Heart right ventricle (tissue), 16 donors: Measurements from ENCODE around the gene CCDC200. TPM values are rescaled to one million over a fixed set of nuclear protein-coding genes. Genes with fewer than 3 reads are reported as not detected.
A peak's percentile ranks its signal among the peaks of the same experiment; 100 is the strongest.
"Not testable (repeated sequence)": the region's sequence is repeated elsewhere in the genome, so short reads cannot be mapped to it uniquely, and the experiment has no call there.

Source experiments
- ATAC-seq, 8 donors: fragments of 200-7000 bp; cut with Tn5 transposase; one replicate each; pipeline ENCODE4 v1.9.1; 2020; ENCODE audit warnings: mild to moderate bottlenecking in 8 of 8, moderate library complexity in 8 of 8, moderate number of reproducible peaks in 1 of 8
- DNase-seq, 2 donors: peaks; one replicate each; pipeline ENCODE4 v3.0.0-alpha.2; 2020
- H3K27ac ChIP-seq, 10 donors: fragments of 200-600 bp; sonication (generic) in 2 of 10; one replicate each; pipeline versions ENCODE4 v1.5.0 to v1.8.0; 2020 to 2022; ENCODE audit warnings: mild to moderate bottlenecking in 3 of 10
- H3K27me3 ChIP-seq, 7 donors: fragments of 200-600 bp; one replicate each; pipeline ENCODE4 v1.8.0; 2021 to 2022; ENCODE audit warnings: mild to moderate bottlenecking in 2 of 7
- H3K36me3 ChIP-seq, 9 donors: fragments of 200-600 bp; sonication (generic) in 1 of 9; one replicate each; pipeline versions ENCODE4 v1.5.0 to v1.8.0; 2020 to 2022; ENCODE audit warnings: mild to moderate bottlenecking in 2 of 9
- H3K4me1 ChIP-seq, 9 donors: fragments of 200-600 bp; sonication (generic) in 1 of 9; one replicate each; pipeline versions ENCODE4 v1.5.0 to v1.8.0; 2020 to 2022; ENCODE audit warnings: mild to moderate bottlenecking in 4 of 9
- H3K4me3 ChIP-seq, 10 donors: fragments of 200-600 bp; sonication (generic) in 2 of 10; one replicate each; pipeline versions ENCODE4 v1.5.0 to v1.8.0; 2020 to 2022; ENCODE audit warnings: mild to moderate bottlenecking in 7 of 10, moderate library complexity in 2 of 10
- H3K9me3 ChIP-seq, 11 donors: fragments of 200-600 bp in 10 of 11; sonication (generic) in 2 of 11; one replicate each; pipeline versions ENCODE4 v1.5.0 to v1.8.0; 2013 to 2022; ENCODE audit warnings: mild to moderate bottlenecking in 2 of 11, control low read depth in 1 of 11, moderate library complexity in 1 of 11
- WGBS, 2 donors: extraction: QIAGEN DNeasy Blood & Tissue Kit; methylation state at CpG; one replicate each; pipeline ENCODE4 v1.1.7; 2013; ENCODE audit warnings: inconsistent platforms in 1 of 2; 5-methylcytosine and 5-hydroxymethylcytosine counted together
- intact Hi-C, 10 donors: fragments of 100-400 bp; cut with DNase I; formaldehyde crosslinking; loops; one replicate each; pipeline versions ENCODE4 v1.11.1 to v1.14.2; 2022
- long read RNA-seq, 3 donors: library from polyadenylated mRNA; unstranded; transcript quantifications; one replicate each; pipeline ENCODE4 v2.0.0, GENCODE V29; 2020 to 2021
- polyA plus RNA-seq, 2 donors: library from polyadenylated mRNA; stranded (reverse); fragments of 200-250 nt; gene quantifications; one replicate each; pipeline ENCODE4 v1.2.3, GENCODE V29; 2013
- total RNA-seq, 10 donors: library from RNA; stranded (reverse); fragmentation: NEBNext Ultra II Directional in 3 of 10; extraction: Animal tissue kit (Norgen Biotek cat#: 25700) in 3 of 10; gene quantifications; one replicate each; pipeline versions ENCODE4 v1.2.1 to v1.2.4, GENCODE V29; 2021 to 2023
- donor health status: Arrhythmogenic right ventricular cardiomyopathy.
- donor health status: ischemic (EF 13 %, LVEDD 7.1; RV severe dilation, severe dysfunction).
- donor health status: healthy with polysubstance abuse.
- donor health status: DM: no; HTN: yes; CAD: no.
- donor health status: DM: no; HTN: no; CAD: no.
- donor health status: ischemic (EF 25% LVEDD 6.9; RV normal size, moderate dysfunction).
- donor health status: ischemic (EF 25% LVEDD 5.7; RV mildly dilated, moderate dysfunction).
- donor health status: healthy.
- donor health status: DM: yes; HTN: yes; CAD: no.
- donor health status: Ischemic cardiomyopathy.
- donor health status: ischemic (EF 35%, LVEDD 5.7; RV mildly dilated, moderate dysfunction).
- donor health status: nonischemic (EF 11% LVEDD 7.7; RV severe dilation, severe dysfunction).
- donor health status: DM: yes; HTN: yes; CAD: no.
- donor health status: PGD.
- donor health status: ischemic (EF 29% LVEDD 5.4; RV normal size, mild dysfunction).
- donor health status: nonischemic (EF 23%, LVEDD 6.1; RV moderate dilation, normal function).

CCDC200 gene
- total RNA-seq (not detected), polyA plus RNA-seq (not detected)
- long read RNA-seq, donor 1, partial matches to known transcripts: 0 of 3 reads
- long read RNA-seq, donor 1, other reads (novel, unspliced or antisense): 3 of 3 reads
- long read RNA-seq, donor 2, partial matches to known transcripts: 0 of 5 reads
- long read RNA-seq, donor 2, other reads (novel, unspliced or antisense): 5 of 5 reads
- long read RNA-seq, donor 3, partial matches to known transcripts: 0 of 6 reads
- long read RNA-seq, donor 3, other reads (novel, unspliced or antisense): 6 of 6 reads

- H3K4me3 ChIP-seq, intact Hi-C loops, H3K27ac ChIP-seq, DNase-seq, H3K4me1 ChIP-seq, H3K9me3 ChIP-seq, H3K27me3 ChIP-seq: not testable (repeated sequence)
- peak in 3 of 8 donors; percentile 31 to 78 (median 34) for ATAC-seq
- H3K36me3 ChIP-seq: peaks cover 0 to 35% (median 0%) of the 10 kb centered on the region in 9 donors
- WGBS, 2 donors: no CpG with 5 or more reads among the region's 7 CpGs
These were observed at the start of gene CCDC200 for GRCh38 chr17:43228020-43228782. TSS of gene CCDC200 (minus strand) at chr17:43228623. CDS start at chr17:43228554, 69 bp downstream.

GRCh38 chr17:43272914-43273313 lies 44.5 kb upstream of the CCDC200 start:
- H3K27ac ChIP-seq, H3K4me3 ChIP-seq, ATAC-seq: not testable (repeated sequence)

GRCh38 chr17:43272483-43272882 lies 44.1 kb upstream of the CCDC200 start:
- H3K4me3 ChIP-seq, intact Hi-C loops, H3K4me1 ChIP-seq, ATAC-seq, H3K27ac ChIP-seq, H3K9me3 ChIP-seq, H3K27me3 ChIP-seq, H3K36me3 ChIP-seq: not testable (repeated sequence)
- DNase-seq: peak in 1 of 2 donors; percentile 2
- no CpG with 5 or more reads among the region's 12 CpGs for WGBS, 2 donors

More at GRCh38 chr17:43272914-43273313, 44.5 kb upstream of the CCDC200 start:
- H3K27me3 ChIP-seq, H3K4me1 ChIP-seq, H3K9me3 ChIP-seq, DNase-seq, intact Hi-C loops, H3K36me3 ChIP-seq: not testable (repeated sequence)
- no CpG with 5 or more reads among the region's 30 CpGs for WGBS, 2 donors

- ATAC-seq, H3K9me3 ChIP-seq, H3K4me3 ChIP-seq, H3K27me3 ChIP-seq, H3K27ac ChIP-seq, DNase-seq, H3K4me1 ChIP-seq, H3K36me3 ChIP-seq, intact Hi-C loops: not testable (repeated sequence)
- no CpG with 5 or more reads among the region's 43 CpGs for WGBS, 2 donors
These were observed 42.4 kb upstream of the CCDC200 start for GRCh38 chr17:43270552-43271504.

- H3K4me1 ChIP-seq, intact Hi-C loops, ATAC-seq, H3K27me3 ChIP-seq, H3K36me3 ChIP-seq, DNase-seq, H3K9me3 ChIP-seq: not testable (repeated sequence)
- Histone ChIP-seq H3K27ac (peak overlapping the region in 5 of 10 donors; percentile 43 to 72 (median 70)), H3K4me3 (peak overlapping the region in 3 of 10 donors; percentile 36 to 41 (median 39))
- 5 to 11% methylated on average over 11 to 12 of the region's 23 CpGs for WGBS, 2 donors
These were observed 18.0 kb upstream of the CCDC200 start for GRCh38 chr17:43246456-43246855.

GRCh38 chr17:43240596-43241352 lies 12.4 kb upstream of the CCDC200 start:
- H3K4me1 ChIP-seq, H3K4me3 ChIP-seq, intact Hi-C loops, H3K27ac ChIP-seq, DNase-seq, H3K36me3 ChIP-seq, H3K9me3 ChIP-seq, H3K27me3 ChIP-seq: not testable (repeated sequence)
- 10% methylated on average over 3 of the region's 34 CpGs; no CpG with 5 or more reads in 1 of the 2 donors for WGBS, 2 donors
- peak in 1 of 8 donors; percentile 31 for ATAC-seq

- DNase-seq, H3K4me1 ChIP-seq, H3K4me3 ChIP-seq, H3K9me3 ChIP-seq, ATAC-seq, H3K27me3 ChIP-seq, intact Hi-C loops, H3K36me3 ChIP-seq, H3K27ac ChIP-seq: not testable (repeated sequence)
- 0% methylated on average over 1 of the region's 26 CpGs; no CpG with 5 or more reads in 1 of the 2 donors for WGBS, 2 donors
These were observed 11.2 kb upstream of the CCDC200 start for GRCh38 chr17:43239597-43239996.

- H3K27ac ChIP-seq, ATAC-seq, H3K27me3 ChIP-seq, H3K36me3 ChIP-seq, H3K4me1 ChIP-seq, intact Hi-C loops, H3K9me3 ChIP-seq, DNase-seq, H3K4me3 ChIP-seq: not testable (repeated sequence)
- WGBS, 2 donors: no CpG with 5 or more reads among the region's 31 CpGs
These were observed 5.5 kb upstream of the CCDC200 start, which contains the start of gene RNU2-1 for GRCh38 chr17:43233877-43234276. TSS of gene RNU2-1 (minus strand) at chr17:43233977.

- H3K27ac ChIP-seq, intact Hi-C loops, H3K36me3 ChIP-seq, DNase-seq, H3K27me3 ChIP-seq, H3K4me3 ChIP-seq, H3K9me3 ChIP-seq, H3K4me1 ChIP-seq, ATAC-seq: not testable (repeated sequence)
- WGBS, 2 donors: 0% methylated on average over 1 of the region's 15 CpGs; no CpG with 5 or more reads in 1 of the 2 donors
These were observed 4.8 kb upstream of the CCDC200 start for GRCh38 chr17:43233263-43233662.
